GM18520 (cell line): ENCODE data around the gene URAD.
"Not testable (repeated sequence)": the region's sequence is repeated elsewhere in the genome, so short reads cannot be mapped to it uniquely, and the experiment has no call there.

ENCODE experiments used
- ATAC-seq: cut with Tn5 transposase; IDR thresholded peaks from one replicate; pipeline ENCODE4 v1.9.1; 2021; ENCODE audit not compliant: unreplicated experiment

URAD gene

DNA sequence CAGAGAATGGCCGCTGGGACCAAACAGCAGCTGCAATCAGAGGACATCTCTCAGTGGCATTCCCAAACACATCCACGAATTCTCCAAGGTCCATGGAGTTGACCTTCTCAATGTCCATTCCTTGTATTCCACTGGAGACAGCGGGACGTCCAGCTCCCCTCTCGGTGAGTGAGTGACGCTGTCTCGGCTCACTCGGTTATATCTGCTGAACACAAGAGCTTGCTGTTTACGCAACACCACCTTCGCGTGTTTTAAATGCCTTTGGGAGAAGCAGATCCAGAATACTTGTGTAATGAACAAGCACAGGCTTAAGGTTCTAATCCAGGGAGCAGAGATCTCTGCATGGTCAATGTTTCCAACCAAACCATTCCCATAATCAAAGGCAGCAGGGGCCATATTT lies at the start of gene URAD:
Gene URAD, minus strand, starts transcription at position 174 of the 400 bp plus-strand sequence. Its CDS starts 56 bp downstream, at position 118.
- no peak for ATAC-seq

- no peak for ATAC-seq
Observed at GRCh38 chr13:28037399-28037798, 48.9 kb upstream of the URAD start.

DNA sequence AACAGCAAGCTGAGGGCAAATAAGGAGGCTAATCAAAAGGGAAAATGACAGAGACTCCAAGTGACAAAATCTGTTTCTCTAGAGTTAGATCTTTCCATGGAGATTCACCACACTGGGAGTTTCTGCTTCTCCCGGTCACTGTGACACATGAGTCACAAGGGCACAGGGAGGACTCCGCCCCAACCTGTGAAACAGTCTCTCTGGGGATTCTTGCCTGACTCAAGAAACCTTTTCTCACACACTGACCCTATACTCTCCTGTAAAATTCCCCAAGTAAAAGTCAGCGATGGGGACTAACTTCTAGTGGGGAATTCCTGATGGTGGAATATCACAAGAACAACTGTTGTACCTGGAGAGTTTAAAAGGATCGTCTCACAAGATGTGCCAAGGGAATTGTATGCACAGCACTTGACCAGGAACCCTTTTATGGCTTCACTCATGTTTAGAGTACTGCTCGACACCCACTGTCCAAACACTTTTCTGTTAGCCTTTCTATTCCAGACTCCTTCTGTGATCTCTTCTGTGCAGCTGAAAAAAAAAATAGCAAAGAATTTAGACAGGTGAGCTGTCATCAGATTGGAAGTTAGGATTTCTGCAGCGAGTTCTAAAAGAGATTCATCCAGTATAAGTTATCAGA lies 46.8 kb upstream of the URAD start:
- ATAC-seq = no peak

DNA sequence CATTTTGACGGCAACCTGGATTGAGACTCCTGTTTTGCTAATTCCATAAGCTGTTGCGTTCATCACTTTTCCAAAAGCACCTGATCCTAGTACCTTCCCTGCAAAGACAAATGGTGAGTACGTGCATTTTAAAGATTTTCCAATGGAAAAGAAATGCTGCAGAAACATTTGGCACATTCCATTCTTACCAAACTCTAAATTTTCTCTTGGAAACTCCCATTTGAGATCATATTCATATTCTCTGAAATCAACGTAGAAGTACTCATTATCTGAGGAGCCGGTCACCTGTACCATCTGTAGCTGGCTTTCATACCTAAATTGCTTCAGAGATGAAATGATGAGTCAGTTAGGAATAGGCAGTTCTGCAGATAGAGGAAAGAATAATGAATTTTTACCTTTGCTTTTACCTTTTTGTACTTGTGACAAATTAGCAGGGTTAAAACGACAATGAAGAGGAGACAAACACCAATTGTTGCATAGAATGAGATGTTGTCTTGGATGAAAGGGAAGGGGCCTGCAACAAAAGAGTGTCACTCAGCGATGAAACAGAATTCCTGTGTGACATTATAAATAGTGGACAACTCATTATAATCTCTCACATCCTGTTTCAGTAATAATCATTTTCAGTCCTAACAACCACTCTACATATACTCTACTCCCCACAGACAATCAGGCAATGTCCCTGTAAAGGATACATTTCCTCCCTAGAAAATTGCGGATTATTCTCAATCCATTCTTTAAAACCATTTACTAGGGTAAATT lies 45.6 kb upstream of the URAD start:
- no peak for ATAC-seq

- not testable (repeated sequence) for ATAC-seq
Observed at GRCh38 chr13:28032438-28032837, 43.9 kb upstream of the URAD start.

DNA sequence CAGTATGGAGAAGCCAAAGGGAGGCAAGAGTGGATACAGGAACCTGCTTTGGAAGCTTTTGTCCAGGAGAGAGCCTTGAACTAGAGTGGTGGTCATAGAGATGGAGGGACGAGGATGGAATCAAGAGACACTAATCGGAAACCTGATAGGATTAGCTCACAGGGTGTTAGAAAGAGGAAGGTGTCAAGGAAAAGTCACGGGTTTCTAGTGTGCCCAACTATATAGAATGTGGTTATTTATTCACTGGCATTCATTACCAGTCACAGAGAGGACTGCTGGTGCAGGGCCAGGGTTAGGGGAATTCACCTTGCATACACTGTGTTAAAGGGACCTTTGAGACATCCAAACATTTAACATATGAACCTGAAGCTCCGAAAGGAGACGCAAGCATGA lies 43.4 kb upstream of the URAD start:
- no peak for ATAC-seq

- no peak for ATAC-seq
Observed at GRCh38 chr13:28031220-28031895, 42.9 kb upstream of the URAD start.

DNA sequence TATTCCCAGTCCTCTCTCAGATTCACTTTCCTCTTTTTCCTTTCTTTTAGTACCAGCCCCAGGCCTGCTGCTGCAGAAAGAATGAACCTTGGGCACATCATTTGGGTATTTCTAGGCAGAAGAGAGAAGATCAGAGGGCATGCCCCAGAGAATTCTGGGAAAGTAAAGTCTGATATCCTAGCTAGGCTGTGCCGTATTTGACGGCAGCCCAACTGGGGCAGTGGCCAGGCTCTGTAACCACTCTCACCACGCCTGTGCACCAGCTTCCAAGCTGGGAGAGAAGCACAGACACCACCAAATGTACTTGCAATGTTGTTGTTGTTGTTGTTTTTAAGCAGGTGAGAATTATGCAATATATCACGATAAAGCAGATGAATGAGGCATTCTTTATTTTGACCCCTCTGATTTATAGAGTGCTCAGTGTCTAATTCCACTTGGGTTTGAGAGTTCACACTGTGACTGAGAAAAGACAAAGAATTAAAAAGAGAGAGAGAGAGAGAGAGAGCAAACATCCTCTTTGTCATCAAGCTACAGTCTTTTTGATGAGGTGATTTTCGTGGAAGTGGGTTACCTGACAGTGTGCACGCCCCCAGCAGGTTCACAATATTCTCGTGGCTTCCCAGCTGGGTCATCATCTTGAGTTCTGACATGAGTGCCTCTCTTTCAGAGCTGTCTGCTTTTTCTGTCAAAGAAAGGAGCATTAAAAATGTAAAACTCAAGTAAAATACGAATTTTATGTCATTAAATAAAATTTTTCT lies 39.3 kb upstream of the URAD start:
- ATAC-seq = no peak

DNA sequence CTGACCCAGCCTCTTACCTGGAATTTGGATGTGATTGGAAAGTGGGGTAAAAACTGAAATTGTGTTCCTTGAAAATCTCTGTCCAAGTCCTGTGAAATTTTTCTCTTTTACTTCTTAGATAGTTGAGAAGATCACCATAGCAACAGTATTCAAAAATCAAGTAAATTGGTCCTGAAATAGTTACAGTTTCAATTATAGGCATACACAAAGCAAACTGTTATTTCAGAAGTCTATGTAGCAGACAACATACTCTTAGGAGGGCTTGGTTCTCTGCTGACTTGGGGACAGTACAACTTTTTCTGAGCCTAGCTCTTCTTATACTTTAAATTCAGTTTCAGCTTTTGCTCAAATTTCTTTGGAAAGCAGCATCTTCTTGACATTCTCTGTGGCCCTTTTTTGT lies 38.6 kb upstream of the URAD start:
- no peak for ATAC-seq

- ATAC-seq = no peak
Observed at GRCh38 chr13:28026508-28026907, 38.0 kb upstream of the URAD start.

DNA sequence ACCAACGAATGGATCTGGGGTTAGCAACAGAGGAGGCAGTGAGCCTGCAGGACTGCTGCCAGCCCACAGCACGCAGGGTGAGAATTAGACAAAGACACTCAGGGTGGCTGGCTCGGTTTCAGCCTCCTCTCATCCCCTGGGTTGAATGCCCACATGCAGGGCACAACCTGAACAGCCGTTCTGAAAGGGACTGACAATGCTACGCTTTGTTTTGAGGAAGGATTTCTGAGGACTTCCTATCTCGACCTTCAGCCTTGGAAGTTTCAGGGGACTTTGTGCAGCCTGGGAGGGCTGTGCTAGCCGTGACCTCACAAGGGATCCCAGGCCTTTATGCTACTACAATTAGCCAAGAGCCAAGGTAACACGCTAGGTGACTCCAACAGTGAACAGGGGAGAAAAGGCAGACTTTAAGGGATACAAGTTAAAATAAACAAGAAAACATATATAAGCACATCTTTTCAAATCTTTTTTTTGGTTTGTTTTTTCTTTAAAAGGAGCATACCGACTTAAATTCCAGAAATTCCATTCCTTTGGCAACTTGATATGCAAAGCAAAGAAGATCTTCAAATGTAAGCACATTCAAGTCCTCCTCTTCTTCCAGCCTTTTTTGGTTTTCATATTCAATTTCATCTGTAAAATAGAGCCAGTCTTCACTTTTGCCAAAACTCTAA lies 34.5 kb upstream of the URAD start:
- no peak for ATAC-seq

DNA sequence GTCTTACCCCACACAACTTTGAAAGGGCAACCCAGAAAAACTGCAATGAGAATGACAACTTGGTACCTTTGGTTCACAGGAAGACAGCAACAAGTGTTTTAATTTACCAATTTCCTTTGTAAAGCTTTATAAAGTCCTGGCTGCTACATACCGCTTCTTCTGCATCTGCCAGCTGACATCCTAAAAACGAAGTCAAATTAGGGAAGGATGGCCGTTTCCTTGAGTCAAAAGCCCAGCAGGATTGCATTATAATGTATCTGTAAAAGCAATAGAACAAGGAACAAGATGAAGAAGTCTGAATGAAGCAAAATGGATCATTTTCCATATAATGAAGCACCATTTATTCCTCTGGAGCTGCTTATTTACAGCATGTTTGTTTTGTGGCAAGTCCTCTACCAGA lies 25.8 kb upstream of the URAD start:
- ATAC-seq = no peak

GRCh38 chr13:28013482-28013881 lies 25.0 kb upstream of the URAD start:
- no peak for ATAC-seq

- peak; percentile 86 for ATAC-seq
Observed at GRCh38 chr13:28012896-28013295, 24.4 kb upstream of the URAD start.

DNA sequence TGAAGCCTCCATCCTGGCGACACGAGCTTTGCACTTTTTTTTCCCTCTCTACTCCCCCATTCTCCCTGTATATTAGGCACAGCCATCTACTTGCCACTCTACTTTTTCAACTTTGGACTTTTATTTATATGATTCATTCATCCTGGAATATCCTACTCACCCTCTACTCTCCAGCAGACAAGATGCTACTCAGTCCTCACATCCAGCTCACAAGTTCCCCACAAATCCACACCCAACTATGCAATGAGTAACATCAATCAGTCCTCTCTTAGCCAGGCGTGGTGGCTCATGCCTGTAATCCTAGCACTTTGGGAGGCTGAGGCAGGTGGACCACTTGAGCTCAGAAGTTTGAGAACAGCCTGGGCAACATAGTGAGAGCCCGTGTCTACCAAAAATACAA lies 23.9 kb upstream of the URAD start:
- no peak for ATAC-seq

- ATAC-seq = no peak
Observed at GRCh38 chr13:28010046-28010445, 21.6 kb upstream of the URAD start.

- ATAC-seq = not testable (repeated sequence)
Observed at GRCh38 chr13:28005016-28005415, 16.5 kb upstream of the URAD start.

DNA sequence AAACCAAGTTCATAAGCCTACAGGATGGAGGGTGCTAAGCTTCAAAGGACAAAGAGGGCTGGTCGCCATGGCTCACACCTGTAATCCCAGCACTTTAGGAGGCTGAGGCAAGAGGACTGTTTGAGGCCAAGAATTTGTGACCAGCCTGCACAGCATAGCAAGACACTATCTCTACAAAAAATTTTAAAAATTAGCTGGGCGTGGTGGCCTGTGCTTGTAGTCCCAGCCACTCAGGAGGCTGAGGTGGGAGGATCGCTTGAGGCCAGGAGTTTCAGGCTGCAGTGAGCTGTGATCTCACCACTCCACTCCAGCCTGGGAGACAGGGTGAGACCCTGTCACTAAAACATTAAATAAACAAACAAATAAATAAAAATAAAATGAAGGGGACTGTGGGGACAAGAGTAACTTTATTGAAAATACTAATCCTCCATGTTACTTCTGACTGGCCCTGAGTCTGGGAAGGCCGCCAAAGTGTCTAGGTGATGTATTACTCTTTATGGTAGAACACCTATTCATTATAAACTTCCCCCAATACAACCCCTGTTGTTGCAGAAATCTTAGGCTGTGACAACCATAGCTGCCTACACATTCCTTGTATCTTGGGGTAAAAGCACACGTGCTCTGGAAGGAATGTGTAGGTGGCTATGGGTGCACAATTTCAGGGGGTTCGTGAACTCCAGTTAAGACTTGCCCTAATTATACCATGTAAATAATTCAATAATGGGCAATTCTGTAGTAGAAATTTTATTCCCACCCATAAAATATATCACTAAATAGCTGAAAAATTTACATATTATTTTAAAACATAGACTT lies 14.6 kb upstream of the URAD start:
- ATAC-seq = no peak

- ATAC-seq = no peak
Observed at GRCh38 chr13:28001837-28002473, 13.5 kb upstream of the URAD start.

DNA sequence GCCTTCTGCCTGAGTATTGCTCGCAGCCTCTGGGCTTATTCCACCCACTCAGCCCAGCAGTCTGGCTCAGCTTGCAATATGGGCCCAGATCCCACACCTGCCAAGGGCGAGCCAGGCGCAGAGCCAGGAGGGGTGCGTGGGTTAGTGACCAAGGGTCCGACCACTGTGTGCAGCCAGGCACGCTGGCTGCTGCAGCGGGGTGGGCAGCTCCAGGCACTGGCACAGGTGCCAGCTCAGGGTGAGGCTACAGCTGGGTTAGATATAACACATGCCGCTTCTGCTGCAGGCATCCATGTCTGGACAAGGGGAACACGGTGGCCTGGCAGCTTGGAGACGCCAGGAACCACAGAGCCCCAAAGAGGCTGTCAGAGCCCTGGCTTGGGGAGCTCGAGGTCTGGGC lies 12.6 kb upstream of the URAD start:
- ATAC-seq = no peak
